GM10248 (cell line): Measurements from ENCODE around the gene PPM1G.

Experiments
- CTCF ChIA-PET: fragments of 300-600 bp; sonication (Branson Sonifier 250); formaldehyde crosslinking; extraction: SDS; loops from one replicate; lab custom pipeline; 2021; ENCODE audit warnings: antibody characterized with exemption; lab: Yijun Ruan, JAX
- POLR2A ChIA-PET: fragments of 350-650 bp; sonication (Branson Sonifier 250); formaldehyde crosslinking; extraction: SDS; loops from one replicate; lab custom pipeline; 2020; ENCODE audit warnings: antibody characterized with exemption; lab: Yijun Ruan, JAX
- DNase-seq: peaks from one replicate; pipeline ENCODE4 v3.0.0; 2012; ENCODE audit errors: extremely low spot score
- TF ChIP-seq, protein P1 (sequence below): IDR thresholded peaks from 2 replicates; pipeline ENCODE4 v1.5.1; 2012; ENCODE audit warnings: mild to moderate bottlenecking, low read depth; ENCODE audit errors: extremely low read depth, missing control alignments, control extremely low read depth

PPM1G gene

DNA sequence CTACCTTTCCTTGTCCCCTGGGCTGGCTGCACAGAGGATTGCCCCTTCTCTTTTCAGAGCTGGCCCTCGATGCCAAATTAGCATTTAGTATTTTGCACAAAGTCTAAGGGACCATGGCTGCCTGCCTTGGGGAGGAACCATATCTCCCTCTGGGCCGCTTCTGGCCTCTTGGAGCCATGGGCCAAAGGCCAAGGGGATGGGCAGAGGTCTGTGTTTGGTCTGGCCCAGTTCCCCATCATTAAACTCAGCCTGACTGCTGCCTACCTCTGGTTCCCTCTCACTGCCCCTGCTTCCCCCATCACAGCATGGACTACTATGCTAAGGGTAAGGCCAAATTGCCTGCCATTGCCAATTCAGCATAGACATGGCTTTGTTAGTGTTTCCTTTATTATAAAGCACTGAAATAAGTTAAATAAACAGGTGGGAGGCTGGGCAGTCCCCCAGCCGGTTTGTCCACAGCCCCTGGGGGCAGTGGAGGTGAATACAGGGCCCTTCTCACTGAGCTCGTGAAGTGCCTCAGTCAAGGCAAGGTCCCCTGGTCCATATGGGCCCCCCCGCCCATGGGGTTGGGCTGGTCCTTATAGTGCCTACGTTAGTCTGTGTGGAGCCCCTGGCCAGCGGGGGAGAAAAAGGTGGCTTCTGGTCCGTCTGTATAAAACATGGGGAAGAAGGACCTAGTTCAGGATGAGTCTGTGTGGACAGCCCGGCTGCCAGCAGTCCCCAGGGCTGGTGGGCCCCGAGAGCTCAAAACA lies 32.3 kb downstream of the PPM1G start:
- CTCF ChIA-PET = no interaction called here
- TF ChIP-seq, protein P1, sequence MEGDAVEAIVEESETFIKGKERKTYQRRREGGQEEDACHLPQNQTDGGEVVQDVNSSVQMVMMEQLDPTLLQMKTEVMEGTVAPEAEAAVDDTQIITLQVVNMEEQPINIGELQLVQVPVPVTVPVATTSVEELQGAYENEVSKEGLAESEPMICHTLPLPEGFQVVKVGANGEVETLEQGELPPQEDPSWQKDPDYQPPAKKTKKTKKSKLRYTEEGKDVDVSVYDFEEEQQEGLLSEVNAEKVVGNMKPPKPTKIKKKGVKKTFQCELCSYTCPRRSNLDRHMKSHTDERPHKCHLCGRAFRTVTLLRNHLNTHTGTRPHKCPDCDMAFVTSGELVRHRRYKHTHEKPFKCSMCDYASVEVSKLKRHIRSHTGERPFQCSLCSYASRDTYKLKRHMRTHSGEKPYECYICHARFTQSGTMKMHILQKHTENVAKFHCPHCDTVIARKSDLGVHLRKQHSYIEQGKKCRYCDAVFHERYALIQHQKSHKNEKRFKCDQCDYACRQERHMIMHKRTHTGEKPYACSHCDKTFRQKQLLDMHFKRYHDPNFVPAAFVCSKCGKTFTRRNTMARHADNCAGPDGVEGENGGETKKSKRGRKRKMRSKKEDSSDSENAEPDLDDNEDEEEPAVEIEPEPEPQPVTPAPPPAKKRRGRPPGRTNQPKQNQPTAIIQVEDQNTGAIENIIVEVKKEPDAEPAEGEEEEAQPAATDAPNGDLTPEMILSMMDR = no peak

DNA sequence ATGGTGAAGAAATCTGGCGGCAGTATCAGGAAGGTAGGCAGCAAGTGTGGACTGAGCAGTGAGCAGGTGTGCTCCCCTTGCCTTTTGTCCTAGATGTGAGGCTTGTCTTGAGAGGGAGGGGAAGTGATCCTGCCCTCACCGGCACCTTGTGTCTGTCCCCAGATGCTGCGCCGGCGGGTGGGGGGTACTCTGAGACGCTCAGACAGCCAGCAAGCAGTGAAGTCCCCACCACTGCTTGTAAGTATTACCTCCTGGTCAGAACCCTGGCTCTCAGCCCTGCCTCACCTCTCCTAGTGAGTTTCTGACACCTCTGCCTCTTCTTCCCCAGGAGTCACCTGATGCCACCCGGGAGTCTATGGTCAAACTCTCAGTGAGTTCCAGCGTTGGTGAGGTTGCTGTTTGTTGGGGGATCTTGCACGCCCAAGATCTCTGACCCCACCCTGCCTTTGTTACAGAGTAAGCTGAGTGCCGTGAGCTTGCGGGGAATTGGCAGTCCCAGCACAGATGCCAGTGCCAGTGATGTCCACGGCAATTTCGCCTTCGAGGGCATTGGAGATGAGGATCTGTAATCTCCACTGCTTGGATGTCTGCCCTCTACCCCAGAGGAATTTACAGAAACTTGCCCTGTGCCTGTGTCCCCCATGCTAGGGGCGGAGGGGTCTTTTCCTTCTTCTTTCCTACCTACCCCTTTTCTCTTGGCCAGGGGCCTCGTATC lies 33.1 kb downstream of the PPM1G start:
- DNase-seq = no peak
- TF ChIP-seq, protein P1 = no peak
- CTCF ChIA-PET = no interaction called here
- POLR2A ChIA-PET = no interaction called here

More for the DNA sequence above, 32.3 kb downstream of the PPM1G start:
- POLR2A ChIA-PET = no interaction called here
- DNase-seq = no peak

DNA sequence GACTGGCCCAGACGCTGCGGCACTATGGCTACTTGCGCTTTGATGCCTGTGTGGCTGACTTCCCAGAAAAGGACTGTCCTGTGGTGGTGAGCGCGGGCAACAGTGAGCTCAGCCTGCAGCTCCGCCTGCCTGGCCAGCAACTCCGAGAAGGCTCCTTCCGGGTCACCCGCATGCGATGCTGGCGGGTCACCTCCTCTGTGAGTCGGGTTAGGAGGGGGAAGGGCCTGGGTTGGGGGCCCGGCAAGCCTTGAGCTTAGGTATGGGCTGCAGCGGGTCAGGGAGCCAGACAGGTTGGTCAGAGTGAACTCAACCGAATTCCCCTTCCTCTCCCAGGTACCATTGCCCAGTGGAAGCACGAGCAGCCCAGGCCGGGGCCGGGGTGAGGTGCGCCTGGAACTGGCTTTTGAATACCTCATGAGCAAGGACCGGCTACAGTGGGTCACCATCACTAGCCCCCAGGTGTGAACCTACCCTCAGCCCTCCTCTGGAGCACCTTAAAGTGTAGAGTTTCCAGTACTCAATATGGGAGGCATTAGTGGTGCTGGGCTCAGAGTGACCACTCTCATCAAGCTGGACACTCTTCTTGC lies 33.8 kb downstream of the PPM1G start:
- no peak for DNase-seq
- TF ChIP-seq, protein P1 = no peak
- ChIA-PET CTCF (interaction anchor here (0.9 kb wide), 1 partner anchor 11 kb away, joined by 3 read pairs; no protein-coding TSS in a partner anchor), POLR2A (interaction anchor here (0.6 kb wide), 1 partner anchor 156 kb away, joined by 3 read pairs; no protein-coding TSS in a partner anchor)

DNA sequence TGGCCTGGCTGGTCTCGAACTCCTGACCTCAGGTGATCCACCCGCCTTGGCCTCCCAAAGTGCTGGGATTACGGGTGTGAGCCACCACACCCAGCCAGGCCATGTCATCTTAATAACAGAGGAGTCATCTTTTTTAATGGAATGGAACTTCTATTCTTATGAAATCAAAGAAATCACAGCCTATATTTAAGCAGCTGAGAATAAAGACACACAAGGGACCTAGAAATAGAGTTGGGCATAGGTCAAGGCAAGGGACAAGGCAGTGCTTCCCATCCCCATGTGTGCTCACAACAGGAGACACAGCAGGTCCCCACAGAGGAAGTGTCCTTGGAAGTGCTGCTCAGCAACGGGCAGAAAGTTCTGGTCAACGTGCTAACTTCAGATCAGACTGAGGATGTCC lies 35.8 kb downstream of the PPM1G start:
- CTCF ChIA-PET = no interaction called here
- POLR2A ChIA-PET = no interaction called here
- TF ChIP-seq, protein P1 = no peak
- no peak for DNase-seq

DNA sequence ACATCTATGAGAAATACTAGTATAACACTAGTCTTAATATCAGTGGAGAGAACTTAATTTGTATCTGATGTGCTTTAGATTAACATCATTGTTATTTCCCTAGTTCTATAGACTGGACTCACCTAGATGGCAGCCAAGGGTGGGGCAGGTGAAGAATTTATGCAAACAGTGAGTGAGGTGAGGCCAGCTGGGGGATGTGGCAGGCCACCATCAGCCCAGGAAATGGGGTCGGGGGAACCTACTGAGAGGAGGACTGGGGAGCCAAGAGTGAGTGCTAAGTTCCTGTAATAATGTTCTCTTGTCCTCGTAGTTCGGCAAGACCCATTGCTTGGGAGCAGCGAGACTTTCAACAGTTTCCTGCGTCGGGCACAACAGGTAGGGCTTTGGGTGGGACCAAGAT lies 36.5 kb downstream of the PPM1G start:
- TF ChIP-seq, protein P1 = no peak
- ChIA-PET POLR2A (no interaction called here), CTCF (no interaction called here)
- DNase-seq = no peak
